Lung (tissue), 12 donors: ENCODE measurements around the gene CDK5RAP3. TPM values are rescaled to one million over a fixed set of nuclear protein-coding genes. Genes with fewer than 3 reads are reported as not detected.

Source experiments
- ATAC-seq: fragments of 200-7000 bp; cut with Tn5 transposase; one replicate; pipeline ENCODE4 v1.9.1; 2020; ENCODE audit warnings: moderate number of reproducible peaks; ENCODE audit not compliant: insufficient read depth, low FRiP score
- DNase-seq, 3 donors: peaks; one replicate each; pipeline ENCODE4 v3.0.0-alpha.2; 2013 to 2017
- H3K27ac ChIP-seq, 2 donors: one replicate each; pipeline ENCODE4 v1.5.1; 2013; ENCODE audit warnings: mild to moderate bottlenecking in 2 of 2, moderate library complexity in 2 of 2, control low read depth in 1 of 2, inconsistent platforms in 1 of 2, low read depth in 1 of 2, low read length in 1 of 2
- H3K27me3 ChIP-seq, 3 donors: one replicate each; pipeline ENCODE4 v1.5.1; 2013; ENCODE audit warnings: low read length in 2 of 3; ENCODE audit not compliant: control insufficient read depth in 3 of 3, insufficient read depth in 3 of 3
- H3K36me3 ChIP-seq, 4 donors: one replicate each; pipeline ENCODE4 v1.5.1; 2013; ENCODE audit warnings: low read length in 4 of 4, mild to moderate bottlenecking in 1 of 4, moderate library complexity in 1 of 4; ENCODE audit not compliant: control insufficient read depth in 4 of 4, insufficient read depth in 4 of 4
- H3K4me1 ChIP-seq, 5 donors: one replicate each; pipeline ENCODE4 v1.5.1; 2013; ENCODE audit warnings: low read length in 5 of 5, mild to moderate bottlenecking in 2 of 5, moderate library complexity in 1 of 5; ENCODE audit not compliant: control insufficient read depth in 5 of 5, insufficient read depth in 5 of 5
- H3K4me3 ChIP-seq: one replicate; pipeline ENCODE4 v1.5.1; 2013; ENCODE audit warnings: mild to moderate bottlenecking, control low read depth, moderate library complexity
- H3K9ac ChIP-seq, 2 donors: one replicate each; pipeline ENCODE4 v1.5.1; 2013; ENCODE audit warnings: low read length in 2 of 2, control low read depth in 1 of 2; ENCODE audit not compliant: insufficient read depth in 1 of 2
- H3K9me3 ChIP-seq, 4 donors: one replicate each; pipeline ENCODE4 v1.5.1; 2013; ENCODE audit warnings: low read length in 3 of 4, mild to moderate bottlenecking in 1 of 4, moderate library complexity in 1 of 4; ENCODE audit not compliant: control insufficient read depth in 4 of 4, insufficient read depth in 3 of 4
- CTCF ChIP-seq: IDR thresholded peaks from 2 replicates; pipeline ENCODE4 v1.5.1; 2012; ENCODE audit warnings: mild to moderate bottlenecking; ENCODE audit errors: control extremely low read depth, extremely low read depth
- WGBS, 2 donors: extraction: QIAGEN DNeasy Blood & Tissue Kit; methylation state at CpG; one replicate each; pipeline ENCODE4 v1.1.7; 2013; 5-methylcytosine and 5-hydroxymethylcytosine counted together
- polyA plus RNA-seq, 2 donors: library from polyadenylated mRNA; stranded (reverse); fragments of 200-250 nt; gene quantifications; one replicate each; pipeline ENCODE4 v1.2.1, GENCODE V29; 2013
- total RNA-seq, 2 donors: library from RNA; depleted of rRNA in 1 of 2; stranded (reverse); fragments of >200 nt in 1 of 2; gene quantifications; one replicate each; pipeline ENCODE4 v1.2.1, GENCODE V29; 2014 to 2021
- donor health status: control.
- donor health status: control.
- donor health status: Bipolar disorder and iron deficiency.
- donor health status: healthy.
- donor health status: DM: yes; HTN: yes; CAD: no.

Gene CDK5RAP3
- total and polyA plus RNA-seq, 4 donors: 129 to 212 (median 153) TPM

- H3K27ac ChIP-seq: no peak overlapping the region
- DNase-seq (no peak), ATAC-seq (no peak)
- H3K4me1 ChIP-seq: peaks cover 0 to 16% (median 2%) of the 10 kb centered on the region in 5 donors
- peaks cover 25 to 50% (median 31%) of the 10 kb centered on the region in 4 donors for H3K36me3 ChIP-seq
- H3K27me3 ChIP-seq: no peaks in the 10 kb centered on the region
- H3K9me3 ChIP-seq: no peaks in the 10 kb centered on the region
- H3K9ac ChIP-seq: no peak overlapping the region
- TF ChIP-seq CTCF: no peak
- H3K4me3 ChIP-seq: no peak overlapping the region
- WGBS, 2 donors: 88% methylated on average over 15 of the region's 15 CpGs
Observed at GRCh38 chr17:47975189-47975822, 4.4 kb downstream of the CDK5RAP3 start.

GRCh38 chr17:47975823-47976205 is 4.9 kb downstream of the CDK5RAP3 start:
- no peaks in the 10 kb centered on the region for H3K9me3 ChIP-seq
- no peak overlapping the region for H3K9ac ChIP-seq
- no peak for TF ChIP-seq CTCF
- no peak overlapping the region for H3K4me3 ChIP-seq
- no peaks in the 10 kb centered on the region for H3K27me3 ChIP-seq
- ATAC-seq (no peak), DNase-seq (no peak)
- H3K4me1 ChIP-seq: peaks cover 0 to 13% (median 2%) of the 10 kb centered on the region in 5 donors
- H3K27ac ChIP-seq: no peak overlapping the region
- H3K36me3 ChIP-seq: peaks cover 25 to 55% (median 36%) of the 10 kb centered on the region in 4 donors
- WGBS, 2 donors: 92 to 97% methylated on average over 10 of the region's 10 CpGs

GRCh38 chr17:47978324-47978723 is 7.4 kb downstream of the CDK5RAP3 start:
- Histone ChIP-seq H3K9ac (no peak overlapping the region), H3K9me3 (no peaks in the 10 kb centered on the region), H3K4me1 (no peaks in the 10 kb centered on the region), H3K36me3 (peaks cover 25 to 72% (median 46%) of the 10 kb centered on the region in 4 donors), H3K27me3 (no peaks in the 10 kb centered on the region), H3K4me3 (no peak overlapping the region), H3K27ac (no peak overlapping the region)
- TF ChIP-seq CTCF: no peak
- ATAC-seq (no peak), DNase-seq (peak; percentile 63 to 72 (median 67))
- 31 to 40% methylated on average over 7 of the region's 7 CpGs for WGBS, 2 donors

GRCh38 chr17:47980541-47980940 is 9.6 kb downstream of the CDK5RAP3 start:
- no peak for TF ChIP-seq CTCF
- H3K36me3 ChIP-seq: peaks cover 12 to 56% (median 37%) of the 10 kb centered on the region in 4 donors
- no peaks in the 10 kb centered on the region for H3K9me3 ChIP-seq
- H3K4me3 ChIP-seq: no peak overlapping the region
- DNase-seq: no peak
- H3K27me3 ChIP-seq: no peaks in the 10 kb centered on the region
- no peaks in the 10 kb centered on the region for H3K4me1 ChIP-seq
- no peak overlapping the region for H3K9ac ChIP-seq
- no peak overlapping the region for H3K27ac ChIP-seq
- ATAC-seq: no peak
